ENCODE measurements around the gene NPY5R. TPM values are rescaled to one million over a fixed set of nuclear protein-coding genes. Genes with fewer than 3 reads are reported as not detected.

The NPY5R gene
- total RNA-seq, 6 donors from 2014 or later = 0.11 TPM; not detected in 5

- no peak for ATAC-seq (ENCODE audit: low FRiP score in 2 of 2)
- H3K36me3 ChIP-seq = no peaks in the 10 kb centered on the region
- TF ChIP-seq CTCF (IDR thresholded peaks at IDR 0.05) (no peak), POLR2A (IDR thresholded peaks at IDR 0.05) (no peak), POLR2AphosphoS5 (IDR thresholded peaks at IDR 0.05) (no peak), EP300 (IDR thresholded peaks at IDR 0.05) (no peak)
- H3K4me3 ChIP-seq = no peak overlapping the region
- no peak for DNase-seq
- WGBS, 2 donors = 0% methylated on average over 1 of the region's 1 CpG
- H3K27ac ChIP-seq = no peak overlapping the region
- H3K4me1 ChIP-seq = no peaks in the 10 kb centered on the region
- peaks cover 8 to 18% (median 12%) of the 10 kb centered on the region in 4 donors for H3K9me3 ChIP-seq
- no peaks in the 10 kb centered on the region for H3K27me3 ChIP-seq
These were observed 26.6 kb upstream of the NPY5R start for GRCh38 chr4:163317110-163317509.

GRCh38 chr4:163330916-163331628, 12.6 kb upstream of the NPY5R start:
- peaks cover 0 to 4% (median 2%) of the 10 kb centered on the region in 4 donors for H3K27me3 ChIP-seq

GRCh38 chr4:163331629-163332376, 11.9 kb upstream of the NPY5R start:
- H3K27me3 ChIP-seq = peaks cover 0 to 4% (median 2%) of the 10 kb centered on the region in 4 donors
- H3K27ac ChIP-seq = no peak overlapping the region
- H3K4me1 ChIP-seq = peaks cover 0 to 22% (median 11%) of the 10 kb centered on the region in 4 donors
- DNase-seq = peak in 1 of 2 donors; percentile 85
- ATAC-seq (ENCODE audit: low FRiP score in 2 of 2) = peak; percentile 69 to 71
- TF ChIP-seq POLR2A (IDR thresholded peaks at IDR 0.05) (no peak), POLR2AphosphoS5 (IDR thresholded peaks at IDR 0.05) (no peak), CTCF (IDR thresholded peaks at IDR 0.05) (no peak), EP300 (IDR thresholded peaks at IDR 0.05) (no peak)
- WGBS, 2 donors = 1 to 4% methylated on average over 7 to 58 of the region's 58 CpGs
- no peaks in the 10 kb centered on the region for H3K36me3 ChIP-seq
- no peaks in the 10 kb centered on the region for H3K9me3 ChIP-seq
- H3K4me3 ChIP-seq = peak overlapping the region; percentile 48 to 60 (median 56)

More at GRCh38 chr4:163330916-163331628, 12.6 kb upstream of the NPY5R start:
- Histone ChIP-seq H3K36me3 (no peaks in the 10 kb centered on the region), H3K9me3 (no peaks in the 10 kb centered on the region), H3K27ac (no peak overlapping the region), H3K4me3 (peak overlapping the region in 3 of 4 donors; percentile 48 to 60 (median 56)), H3K4me1 (peaks cover 0 to 22% (median 11%) of the 10 kb centered on the region in 4 donors)
- no peak for TF ChIP-seq POLR2A (IDR thresholded peaks at IDR 0.05)
- no peak for TF ChIP-seq EP300 (IDR thresholded peaks at IDR 0.05)
- TF ChIP-seq CTCF (IDR thresholded peaks at IDR 0.05) = no peak
- no peak for TF ChIP-seq POLR2AphosphoS5 (IDR thresholded peaks at IDR 0.05)
- whole genome bisulfite sequencing, 2 donors = 47 to 54% methylated on average over 16 of the region's 16 CpGs
- DNase-seq = no peak
- no peak for ATAC-seq (ENCODE audit: low FRiP score in 2 of 2)

- Histone ChIP-seq H3K4me1 (peaks cover 0 to 22% (median 11%) of the 10 kb centered on the region in 4 donors), H3K27me3 (peaks cover 0 to 4% (median 2%) of the 10 kb centered on the region in 4 donors), H3K36me3 (no peaks in the 10 kb centered on the region), H3K4me3 (peak within 1 kb of the TSS; percentile 48 to 60 (median 56)), H3K27ac (no peak within 1 kb of the TSS), H3K9me3 (no peaks in the 10 kb centered on the region)
- DNase-seq (peak; percentile 40 to 78), ATAC-seq (ENCODE audit: low FRiP score in 2 of 2) (peak; percentile 90 to 91)
- TF ChIP-seq POLR2A (IDR thresholded peaks at IDR 0.05) = no peak
- peak; percentile 36 to 76 (median 59) for TF ChIP-seq CTCF (IDR thresholded peaks at IDR 0.05)
- TF ChIP-seq EP300 (IDR thresholded peaks at IDR 0.05) = no peak
- no peak for TF ChIP-seq POLR2AphosphoS5 (IDR thresholded peaks at IDR 0.05)
- 13 to 15% methylated on average over 29 to 35 of the region's 36 CpGs for WGBS, 2 donors
These were observed 10.9 kb upstream of the NPY5R start, which contains the start of gene NPY1R for GRCh38 chr4:163332526-163333406. Gene NPY1R (minus strand): TSS chr4:163332596. CDS start chr4:163326554, 6,042 bp downstream.

Data from upper lobe of left lung (tissue), 6 donors.